HCT116 (cell line): ENCODE data around the gene ATG4B. TPM values are rescaled to one million over a fixed set of nuclear protein-coding genes. Genes with fewer than 3 reads are reported as not detected.

Source experiments
- ATAC-seq: fragments of 200-7000 bp; cut with Tn5 transposase; 2 replicates; pipeline ENCODE4 v1.9.1; 2020; ENCODE audit warnings: mild to moderate bottlenecking, moderate library complexity
- BruUV-seq: library from RNA; stranded (reverse); fragments of 400-500 nt; replicated peaks from 2 replicates; lab custom pipeline; 2021; lab: Mats Ljungman, UMichigan
- CTCF ChIA-PET: fragments of 300-600 bp; sonication (Branson Sonifier 250); formaldehyde crosslinking; loops from one replicate; lab custom pipeline; 2021; ENCODE audit warnings: antibody characterized with exemption; lab: Charles Lee
- POLR2A ChIA-PET: fragments of 300-600, 350-600 bp; sonication (Branson Sonifier 250); formaldehyde crosslinking; loops from one replicate; lab custom pipeline; 2021; ENCODE audit warnings: antibody characterized with exemption; lab: Charles Lee
- RAD21 ChIA-PET, 2 experiments: fragments of 300-600 bp; sonication (Branson Sonifier 250); formaldehyde crosslinking; loops; one replicate each; lab custom pipeline; 2023; ENCODE audit warnings: low total read pairs in 2 of 2; ENCODE audit not compliant: uncharacterized antibody in 2 of 2, unreplicated experiment in 2 of 2, low non-redundant PET in 1 of 2; lab: Charles Lee
- DNase-seq: peaks from one replicate; pipeline ENCODE4 v3.0.0-alpha.2; 2010; ENCODE audit warnings: low read depth, low spot score
- H2AFZ ChIP-seq: fragments of 200-600 bp; shearing (Covaris generic), sonication (generic); 2 replicates; pipeline ENCODE4 v1.6.1; 2017; ENCODE audit warnings: low read depth, mixed run types, mixed read lengths, antibody characterized with exemption, low read length; ENCODE audit not compliant: poor library complexity, severe bottlenecking
- H3K27ac ChIP-seq: 2 replicates; pipeline ENCODE4 v1.5.1; 2012; ENCODE audit warnings: low read depth, low read length
- H3K27me3 ChIP-seq: fragments of 200-600 bp; sonication (generic); 2 replicates; pipeline ENCODE4 v1.6.1; 2016; ENCODE audit warnings: mixed run types, low read length, mixed read lengths; ENCODE audit not compliant: insufficient read depth
- H3K36me3 ChIP-seq, 2 experiments: fragments of 200-500 bp in 1 of 2; fragments of 200-600 bp in 1 of 2; sonication (Bioruptor generic) in 1 of 2; sonication (generic) in 1 of 2; 2 replicates each; pipeline versions ENCODE4 v1.5.1 to v1.6.1; 2014 to 2016; ENCODE audit warnings: low read length in 2 of 2, inconsistent platforms in 1 of 2, mixed read lengths in 1 of 2, mixed run types in 1 of 2; ENCODE audit not compliant: insufficient read depth in 2 of 2, control insufficient read depth in 1 of 2
- H3K4me1 ChIP-seq, 2 experiments: fragments of 200-600 bp in 1 of 2; sonication (generic) in 1 of 2; 2 replicates each; pipeline versions ENCODE4 v1.5.1 to v1.6.1; 2012 to 2017; ENCODE audit warnings: low read length in 2 of 2, inconsistent platforms in 1 of 2, mild to moderate bottlenecking in 1 of 2, mixed read lengths in 1 of 2, mixed run types in 1 of 2, moderate library complexity in 1 of 2; ENCODE audit not compliant: insufficient read depth in 2 of 2, control insufficient read depth in 1 of 2
- H3K4me2 ChIP-seq: fragments of 200-600 bp; sonication (generic); 2 replicates; pipeline ENCODE4 v1.6.1; 2017; ENCODE audit warnings: mixed run types, low read length, mixed read lengths
- H3K4me3 ChIP-seq, 2 experiments: fragments of 200-600 bp in 1 of 2; sonication (generic) in 1 of 2; replicated peaks in 1 of 2; 2 replicates each; pipeline ENCODE4 v1.5.1; 2011 to 2016; ENCODE audit warnings: low read length in 2 of 2, control low read depth in 1 of 2, low read depth in 1 of 2, mild to moderate bottlenecking in 1 of 2, mixed read lengths in 1 of 2, mixed run types in 1 of 2
- H3K79me2 ChIP-seq: fragments of 200-600 bp; sonication (generic); 2 replicates; pipeline ENCODE4 v1.6.1; 2017; ENCODE audit warnings: mild to moderate bottlenecking, mixed run types, low read length, moderate library complexity, mixed read lengths; ENCODE audit not compliant: insufficient read depth
- H3K9ac ChIP-seq: fragments of 200-600 bp; sonication (generic); 2 replicates; pipeline ENCODE4 v1.6.1; 2016; ENCODE audit warnings: low read length, mixed read lengths
- H3K9me2 ChIP-seq: fragments of 200-600 bp; sonication (generic), shearing (Covaris generic); 2 replicates; pipeline ENCODE4 v1.6.1; 2017; ENCODE audit warnings: mixed run types, mild to moderate bottlenecking, moderate library complexity; ENCODE audit not compliant: insufficient read depth
- H3K9me3 ChIP-seq, 2 experiments: fragments of 200-500 bp in 1 of 2; fragments of 200-600 bp in 1 of 2; sonication (Bioruptor generic) in 1 of 2; sonication (generic) in 1 of 2; 2 replicates each; pipeline ENCODE4 v1.6.1; 2014 to 2017; ENCODE audit warnings: low read length in 2 of 2, mixed read lengths in 2 of 2, inconsistent platforms in 1 of 2, low read depth in 1 of 2, mild to moderate bottlenecking in 1 of 2, mixed run types in 1 of 2, moderate library complexity in 1 of 2; ENCODE audit not compliant: control insufficient read depth in 1 of 2, insufficient read depth in 1 of 2
- H4K20me1 ChIP-seq: fragments of 200-600 bp; sonication (generic), shearing (Covaris generic); 2 replicates; pipeline ENCODE4 v1.6.1; 2017; ENCODE audit warnings: mixed run types, mild to moderate bottlenecking, moderate library complexity; ENCODE audit not compliant: insufficient read depth
- CBX3 ChIP-seq: IDR thresholded peaks from 2 replicates; pipeline ENCODE4 v1.6.1; 2012; ENCODE audit warnings: low read depth
- CEBPB ChIP-seq: IDR thresholded peaks from 2 replicates; pipeline ENCODE4 v1.6.1; 2012; ENCODE audit warnings: low read depth
- CTCF ChIP-seq, 3 experiments: fragments of 200-600 bp in 1 of 3; sonication (generic) in 1 of 3; IDR thresholded peaks in 2 of 3; conservative IDR thresholded peaks in 1 of 3; 2 replicates each; pipeline ENCODE4 v1.5.1; 2012 to 2017; ENCODE audit warnings: low read depth in 2 of 3, low read length in 2 of 3, antibody characterized with exemption in 1 of 3, borderline replicate concordance in 1 of 3, control low read depth in 1 of 3, mild to moderate bottlenecking in 1 of 3, mixed read lengths in 1 of 3, mixed run types in 1 of 3, moderate library complexity in 1 of 3; ENCODE audit not compliant: insufficient read depth in 1 of 3
- EGR1 ChIP-seq: IDR thresholded peaks from 2 replicates; pipeline ENCODE4 v1.6.1; 2012; ENCODE audit warnings: low read depth
- EZH2phosphoT487 ChIP-seq: fragments of 200-600 bp; IDR thresholded peaks from 2 replicates; pipeline ENCODE4 v1.6.1; 2018; ENCODE audit warnings: antibody characterized with exemption, borderline replicate concordance
- JUND ChIP-seq: IDR thresholded peaks from 2 replicates; pipeline ENCODE4 v1.6.1; 2012
- MAX ChIP-seq: IDR thresholded peaks from 2 replicates; pipeline ENCODE4 v1.6.1; 2012
- POLR2A ChIP-seq: IDR thresholded peaks from 2 replicates; pipeline ENCODE4 v1.7.0; 2011; ENCODE audit warnings: borderline replicate concordance; ENCODE audit not compliant: insufficient read depth, insufficient read length; ENCODE audit errors: extremely low read depth
- SIN3A ChIP-seq: IDR thresholded peaks from 2 replicates; pipeline ENCODE4 v1.6.1; 2012; ENCODE audit warnings: low read depth
- SRF ChIP-seq: IDR thresholded peaks from 2 replicates; pipeline ENCODE4 v1.6.1; 2012; ENCODE audit warnings: low read depth
- TCF7L2 ChIP-seq: IDR thresholded peaks from 2 replicates; pipeline ENCODE4 v1.7.0; 2011; ENCODE audit warnings: borderline replicate concordance, inconsistent platforms; ENCODE audit not compliant: insufficient read depth, insufficient read length; ENCODE audit errors: extremely low read depth
- YY1 ChIP-seq: IDR thresholded peaks from 2 replicates; pipeline ENCODE4 v1.6.1; 2011; ENCODE audit warnings: low read length, low read depth, moderate library complexity, mild to moderate bottlenecking; ENCODE audit not compliant: insufficient replicate concordance; ENCODE audit errors: extremely low read depth
- ZBTB33 ChIP-seq: IDR thresholded peaks from 2 replicates; pipeline ENCODE4 v1.6.1; 2011; ENCODE audit warnings: mild to moderate bottlenecking, low read length, moderate library complexity; ENCODE audit not compliant: insufficient replicate concordance; ENCODE audit errors: extremely low read depth
- ZFX ChIP-seq: fragments of 450-650 bp; IDR thresholded peaks from 2 replicates; pipeline ENCODE4 v1.6.1; 2017
- intact Hi-C: fragments of 100-400 bp; cut with micrococcal nuclease; formaldehyde crosslinking; loops from 2 replicates; pipeline ENCODE4 v1.10.0; 2022
- total RNA-seq: library from RNA; stranded (reverse); gene quantifications from one replicate; pipeline ENCODE4 v1.2.1, GENCODE V29; 2021; ENCODE audit not compliant: unreplicated experiment

The ATG4B gene
- total RNA-seq, 1 experiment from 2014 or later = 87.4 TPM

GRCh38 chr2:241649927-241650326, 12.4 kb downstream of the ATG4B start:
- Histone ChIP-seq H3K4me2 (no peak overlapping the region), H2AFZ (no peak overlapping the region), H3K27me3 (no peaks in the 10 kb centered on the region), H3K4me1 (no peaks in the 10 kb centered on the region), H3K4me3 (no peak overlapping the region), H3K9me3 (no peaks in the 10 kb centered on the region), H4K20me1 (no peaks in the 10 kb centered on the region; the same call in 1 of the 2 replicates), H3K79me2 (peaks cover 80% of the 10 kb centered on the region), H3K27ac (no peak overlapping the region), H3K36me3 (peaks cover 9 to 14% of the 10 kb centered on the region in 2 experiments; a peak in 3 of 4 replicates), H3K9ac (no peak overlapping the region), H3K9me2 (no peaks in the 10 kb centered on the region)
- BruUV-seq = no TSS peak
- POLR2A ChIA-PET = no interaction called here
- DNase-seq (no peak), ATAC-seq (no peak)
- intact Hi-C loops = no loop called here
- RAD21 ChIA-PET = interaction anchor here in 1 of 2 experiments (0.7 kb wide), 1 partner anchor 13 kb away, joined by 3 read pairs; the partner anchor contains the start of gene THAP4
- TF ChIP-seq ZBTB33 = no peak
- TF ChIP-seq CBX3 = no peak
- TF ChIP-seq CEBPB = no peak
- TF ChIP-seq JUND = no peak
- no peak for TF ChIP-seq EZH2phosphoT487
- TF ChIP-seq SRF = no peak
- TF ChIP-seq EGR1 = no peak
- TF ChIP-seq ZFX = no peak
- TF ChIP-seq CTCF (IDR thresholded peaks at IDR 0.05 in 2 of 3, conservative IDR thresholded peaks at IDR 0.05 in 1 of 3; ENCODE audit: borderline replicate concordance in 1 of 3, insufficient read depth in 1 of 3, low read depth in 2 of 3, low read length in 2 of 3) = no peak
- TF ChIP-seq TCF7L2 = no peak
- TF ChIP-seq SIN3A = no peak
- TF ChIP-seq YY1 = no peak
- TF ChIP-seq POLR2A = no peak
- no peak for TF ChIP-seq MAX
- CTCF ChIA-PET = no interaction called here
